ENCODE data around the gene KCNT2. TPM values are rescaled to one million over a fixed set of nuclear protein-coding genes. Genes with fewer than 3 reads are reported as not detected.

The KCNT2 gene
- total RNA-seq, 1 donor from 2014 or later: 8.4 TPM

GRCh38 chr1:196590959-196591358, 17.3 kb downstream of the KCNT2 start:
- H3K36me3 ChIP-seq: no peaks in the 10 kb centered on the region
- H3K4me1 ChIP-seq: no peaks in the 10 kb centered on the region
- intact Hi-C loops (cut with DNase I): no loop called here
- no peak overlapping the region for H3K27ac ChIP-seq
- DNase-seq (ENCODE audit: low spot score in 2 of 2): no peak
- no peaks in the 10 kb centered on the region for H3K9me3 ChIP-seq
- TF ChIP-seq CTCF (IDR thresholded peaks at IDR 0.05): no peak
- H3K4me3 ChIP-seq: no peak overlapping the region
- no peaks in the 10 kb centered on the region for H3K27me3 ChIP-seq

- no peak for TF ChIP-seq CTCF (IDR thresholded peaks at IDR 0.05)
- no peak overlapping the region for H3K27ac ChIP-seq
- intact Hi-C loops (cut with DNase I): no loop called here
These were observed 18.1 kb downstream of the KCNT2 start for GRCh38 chr1:196590012-196590708.

GRCh38 chr1:196584696-196585095, 23.5 kb downstream of the KCNT2 start:
- Histone ChIP-seq H3K4me1 (no peaks in the 10 kb centered on the region), H3K9me3 (no peaks in the 10 kb centered on the region), H3K36me3 (no peaks in the 10 kb centered on the region), H3K4me3 (no peak overlapping the region), H3K27me3 (no peaks in the 10 kb centered on the region), H3K27ac (no peak overlapping the region)
- no peak for TF ChIP-seq CTCF (IDR thresholded peaks at IDR 0.05)
- no peak for DNase-seq (ENCODE audit: low spot score in 2 of 2)
- intact Hi-C loops (cut with DNase I): no loop called here

More at GRCh38 chr1:196590012-196590708, 18.1 kb downstream of the KCNT2 start:
- H3K36me3 ChIP-seq: no peaks in the 10 kb centered on the region
- H3K4me1 ChIP-seq: no peaks in the 10 kb centered on the region
- no peaks in the 10 kb centered on the region for H3K9me3 ChIP-seq
- DNase-seq (ENCODE audit: low spot score in 2 of 2): no peak
- no peak overlapping the region for H3K4me3 ChIP-seq
- H3K27me3 ChIP-seq: no peaks in the 10 kb centered on the region

GRCh38 chr1:196577386-196577785, 30.9 kb downstream of the KCNT2 start:
- Histone ChIP-seq H3K36me3 (no peaks in the 10 kb centered on the region), H3K9me3 (no peaks in the 10 kb centered on the region), H3K27ac (no peak overlapping the region), H3K27me3 (no peaks in the 10 kb centered on the region), H3K4me1 (no peaks in the 10 kb centered on the region), H3K4me3 (no peak overlapping the region)
- intact Hi-C loops (cut with DNase I): no loop called here
- DNase-seq (ENCODE audit: low spot score in 2 of 2): no peak
- TF ChIP-seq CTCF (IDR thresholded peaks at IDR 0.05): no peak

- no peak for DNase-seq (ENCODE audit: low spot score in 2 of 2)
- no peak overlapping the region for H3K27ac ChIP-seq
- intact Hi-C loops (cut with DNase I): no loop called here
- no peak for TF ChIP-seq CTCF (IDR thresholded peaks at IDR 0.05)
- no peaks in the 10 kb centered on the region for H3K4me1 ChIP-seq
- no peaks in the 10 kb centered on the region for H3K36me3 ChIP-seq
- no peak overlapping the region for H3K4me3 ChIP-seq
- no peaks in the 10 kb centered on the region for H3K27me3 ChIP-seq
- no peaks in the 10 kb centered on the region for H3K9me3 ChIP-seq
These were observed 35.0 kb downstream of the KCNT2 start for GRCh38 chr1:196573226-196573625.

- Histone ChIP-seq H3K36me3 (no peaks in the 10 kb centered on the region), H3K4me3 (no peak overlapping the region), H3K27me3 (no peaks in the 10 kb centered on the region), H3K9me3 (peaks cover 0 to 17% of the 10 kb centered on the region in 2 donors), H3K27ac (no peak overlapping the region), H3K4me1 (no peaks in the 10 kb centered on the region)
- no peak for TF ChIP-seq CTCF (IDR thresholded peaks at IDR 0.05)
- intact Hi-C loops (cut with DNase I): no loop called here
- no peak for DNase-seq (ENCODE audit: low spot score in 2 of 2)
These were observed 41.0 kb downstream of the KCNT2 start for GRCh38 chr1:196567238-196567637.
